DND-41 (cell line): ENCODE results near the gene WHRN.

Source experiments
- ATAC-seq: fragments of 200-7000 bp; cut with Tn5 transposase; 3 replicates; pipeline ENCODE4 v1.9.1; 2021; ENCODE audit warnings: low read depth; ENCODE audit not compliant: insufficient read depth
- DNase-seq: peaks from one replicate; pipeline ENCODE4 v3.0.0-alpha.2; 2020
- H2AFZ ChIP-seq: 2 replicates; pipeline ENCODE4 v1.6.0; 2012; ENCODE audit warnings: low read depth, low read length
- H3K27ac ChIP-seq: 2 replicates; pipeline ENCODE4 v1.5.1; 2012; ENCODE audit warnings: low read length, inconsistent platforms
- H3K27me3 ChIP-seq: fragments of 200-600 bp; sonication (generic); 2 replicates; pipeline ENCODE4 v1.6.0; 2012; ENCODE audit warnings: low read length, mild to moderate bottlenecking, inconsistent platforms; ENCODE audit not compliant: insufficient read depth, poor library complexity
- H3K36me3 ChIP-seq: 2 replicates; pipeline ENCODE4 v1.5.1; 2012; ENCODE audit warnings: low read length, inconsistent platforms; ENCODE audit not compliant: insufficient read depth
- H3K4me1 ChIP-seq: 2 replicates; pipeline ENCODE4 v1.5.1; 2012; ENCODE audit warnings: mild to moderate bottlenecking, low read length; ENCODE audit not compliant: insufficient read depth
- H3K4me2 ChIP-seq: 2 replicates; pipeline ENCODE4 v1.6.0; 2012; ENCODE audit warnings: mild to moderate bottlenecking, moderate library complexity, low read length, inconsistent platforms; ENCODE audit not compliant: insufficient read depth
- H3K4me3 ChIP-seq, 2 experiments: fragments of 200-600 bp in 1 of 2; shearing (Covaris generic) in 1 of 2; 2 replicates each; pipeline ENCODE4 v1.5.1; 2012 to 2016; ENCODE audit warnings: inconsistent platforms in 2 of 2, low read length in 2 of 2, mild to moderate bottlenecking in 2 of 2, low read depth in 1 of 2, moderate library complexity in 1 of 2
- H3K79me2 ChIP-seq: 2 replicates; pipeline ENCODE4 v1.6.0; 2012; ENCODE audit warnings: low read length, inconsistent platforms; ENCODE audit not compliant: insufficient read depth
- H3K9ac ChIP-seq: 2 replicates; pipeline ENCODE4 v1.6.0; 2012; ENCODE audit warnings: low read depth, mild to moderate bottlenecking, inconsistent platforms, low read length, moderate library complexity
- H3K9me3 ChIP-seq: 2 replicates; pipeline ENCODE4 v1.5.1; 2012; ENCODE audit warnings: low read length, moderate library complexity, mild to moderate bottlenecking, inconsistent platforms; ENCODE audit not compliant: insufficient read depth, severe bottlenecking
- H4K20me1 ChIP-seq: 2 replicates; pipeline ENCODE4 v1.6.0; 2012; ENCODE audit warnings: low read length; ENCODE audit not compliant: insufficient read depth
- EZH2 ChIP-seq: IDR thresholded peaks from 3 replicates; pipeline ENCODE4 v1.6.1; 2012; ENCODE audit warnings: borderline replicate concordance, low read depth, mild to moderate bottlenecking, moderate library complexity, low read length, inconsistent platforms; ENCODE audit not compliant: severe bottlenecking
- TF ChIP-seq, protein P1 (sequence below): IDR thresholded peaks from 2 replicates; pipeline ENCODE4 v1.5.1; 2012; ENCODE audit warnings: borderline replicate concordance, low read length, moderate library complexity, mild to moderate bottlenecking; ENCODE audit not compliant: poor library complexity, severe bottlenecking; ENCODE audit errors: extremely low read depth

The WHRN gene

DNA sequence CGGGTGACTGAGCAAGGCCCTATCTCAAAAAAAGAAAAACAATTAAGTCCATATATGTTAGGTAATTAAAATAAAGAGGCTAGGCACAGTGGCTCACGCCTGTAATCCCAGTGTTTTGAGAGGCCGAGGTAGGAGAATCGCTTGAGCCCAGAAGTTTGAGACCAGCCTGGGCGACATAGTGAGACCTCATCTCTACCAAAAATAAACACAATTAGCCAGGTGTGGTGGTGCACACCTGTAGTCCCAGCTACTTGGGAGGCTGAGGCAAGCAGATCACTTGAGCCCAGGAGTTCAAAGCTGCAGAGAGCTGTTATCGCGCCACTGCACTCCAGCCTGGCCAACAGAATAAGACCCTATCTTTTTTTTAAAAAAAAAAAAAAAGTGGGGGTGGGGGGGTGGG lies 12.3 kb downstream of the WHRN start:
- ATAC-seq (no peak), DNase-seq (no peak)
- no peak overlapping the region for H3K27ac ChIP-seq
- H3K4me1 ChIP-seq, result no peaks in the 10 kb centered on the region
- H3K9ac ChIP-seq, result no peak overlapping the region
- no peaks in the 10 kb centered on the region for H3K79me2 ChIP-seq
- no peak overlapping the region for H2AFZ ChIP-seq
- peaks cover 30% of the 10 kb centered on the region for H3K27me3 ChIP-seq
- TF ChIP-seq EZH2, result no peak
- no peaks in the 10 kb centered on the region for H3K36me3 ChIP-seq
- H3K9me3 ChIP-seq, result no peaks in the 10 kb centered on the region
- H3K4me2 ChIP-seq, result no peak overlapping the region
- no peaks in the 10 kb centered on the region; the same call in 1 of the 2 replicates for H4K20me1 ChIP-seq
- no peak overlapping the region for H3K4me3 ChIP-seq

DNA sequence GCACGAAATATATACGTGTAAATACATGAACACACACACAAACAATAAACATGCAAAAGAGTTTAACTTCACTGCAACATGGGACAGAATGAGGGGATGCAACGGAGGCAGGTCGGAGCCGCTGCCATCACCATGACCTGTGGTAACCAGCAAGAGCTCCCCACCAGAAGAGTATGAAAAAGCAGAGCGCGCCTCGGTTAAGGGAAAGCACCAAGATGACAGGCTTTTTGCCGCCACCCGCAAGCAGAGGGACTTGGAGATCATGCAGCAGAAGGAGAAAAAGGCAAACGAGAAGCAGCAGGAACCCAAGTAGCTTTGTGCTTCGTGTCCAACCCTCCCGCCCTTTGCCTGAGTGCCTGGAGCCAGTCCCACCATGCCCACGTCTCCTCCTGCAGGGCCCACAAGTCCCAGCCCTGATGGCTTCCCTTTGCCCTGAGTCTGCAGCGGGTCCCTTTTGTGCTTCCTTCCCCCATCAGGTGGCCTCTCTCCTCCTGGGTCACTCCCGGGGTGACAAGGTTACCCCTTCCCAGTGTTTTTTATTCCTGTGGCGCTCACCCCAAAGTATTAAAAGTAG lies 13.8 kb downstream of the WHRN start:
- DNase-seq (no peak), ATAC-seq (no peak)
- Histone ChIP-seq H2AFZ (no peak overlapping the region), H3K4me1 (no peaks in the 10 kb centered on the region), H3K79me2 (no peaks in the 10 kb centered on the region), H3K36me3 (no peaks in the 10 kb centered on the region), H3K4me3 (no peak overlapping the region), H3K9ac (no peak overlapping the region), H3K27ac (no peak overlapping the region), H3K4me2 (no peak overlapping the region), H4K20me1 (no peaks in the 10 kb centered on the region; the same call in 1 of the 2 replicates), H3K27me3 (peaks cover 24% of the 10 kb centered on the region), H3K9me3 (no peaks in the 10 kb centered on the region)
- TF ChIP-seq, protein P1, sequence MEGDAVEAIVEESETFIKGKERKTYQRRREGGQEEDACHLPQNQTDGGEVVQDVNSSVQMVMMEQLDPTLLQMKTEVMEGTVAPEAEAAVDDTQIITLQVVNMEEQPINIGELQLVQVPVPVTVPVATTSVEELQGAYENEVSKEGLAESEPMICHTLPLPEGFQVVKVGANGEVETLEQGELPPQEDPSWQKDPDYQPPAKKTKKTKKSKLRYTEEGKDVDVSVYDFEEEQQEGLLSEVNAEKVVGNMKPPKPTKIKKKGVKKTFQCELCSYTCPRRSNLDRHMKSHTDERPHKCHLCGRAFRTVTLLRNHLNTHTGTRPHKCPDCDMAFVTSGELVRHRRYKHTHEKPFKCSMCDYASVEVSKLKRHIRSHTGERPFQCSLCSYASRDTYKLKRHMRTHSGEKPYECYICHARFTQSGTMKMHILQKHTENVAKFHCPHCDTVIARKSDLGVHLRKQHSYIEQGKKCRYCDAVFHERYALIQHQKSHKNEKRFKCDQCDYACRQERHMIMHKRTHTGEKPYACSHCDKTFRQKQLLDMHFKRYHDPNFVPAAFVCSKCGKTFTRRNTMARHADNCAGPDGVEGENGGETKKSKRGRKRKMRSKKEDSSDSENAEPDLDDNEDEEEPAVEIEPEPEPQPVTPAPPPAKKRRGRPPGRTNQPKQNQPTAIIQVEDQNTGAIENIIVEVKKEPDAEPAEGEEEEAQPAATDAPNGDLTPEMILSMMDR, result no peak
- no peak for TF ChIP-seq EZH2

DNA sequence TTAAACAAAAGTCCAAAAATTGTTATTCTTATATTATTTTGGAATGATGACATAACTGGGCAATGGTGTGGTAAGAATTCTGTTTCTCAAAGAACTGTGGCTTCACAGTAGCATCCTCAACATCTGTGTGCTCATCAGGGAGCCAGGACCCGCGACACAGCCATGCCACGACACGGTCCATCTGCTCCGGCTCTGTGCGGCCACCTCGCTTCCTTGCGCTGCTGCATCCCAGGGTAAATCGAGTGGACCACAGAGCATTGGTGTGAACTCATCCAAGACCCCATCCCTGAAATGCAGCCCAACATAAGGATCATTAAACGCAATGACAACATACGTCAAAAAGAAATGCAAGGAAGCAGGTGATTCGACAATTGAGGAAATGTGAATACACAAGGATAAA lies 15.3 kb downstream of the WHRN start:
- Histone ChIP-seq H3K79me2 (no peaks in the 10 kb centered on the region), H3K9ac (no peak overlapping the region), H3K4me3 (no peak overlapping the region), H3K9me3 (no peaks in the 10 kb centered on the region), H3K27me3 (peaks cover 10% of the 10 kb centered on the region), H4K20me1 (no peaks in the 10 kb centered on the region; the same call in 1 of the 2 replicates), H3K4me1 (no peaks in the 10 kb centered on the region), H3K4me2 (no peak overlapping the region), H2AFZ (no peak overlapping the region), H3K36me3 (no peaks in the 10 kb centered on the region), H3K27ac (no peak overlapping the region)
- DNase-seq (no peak), ATAC-seq (no peak)
- TF ChIP-seq, protein P1, result no peak
- no peak for TF ChIP-seq EZH2

DNA sequence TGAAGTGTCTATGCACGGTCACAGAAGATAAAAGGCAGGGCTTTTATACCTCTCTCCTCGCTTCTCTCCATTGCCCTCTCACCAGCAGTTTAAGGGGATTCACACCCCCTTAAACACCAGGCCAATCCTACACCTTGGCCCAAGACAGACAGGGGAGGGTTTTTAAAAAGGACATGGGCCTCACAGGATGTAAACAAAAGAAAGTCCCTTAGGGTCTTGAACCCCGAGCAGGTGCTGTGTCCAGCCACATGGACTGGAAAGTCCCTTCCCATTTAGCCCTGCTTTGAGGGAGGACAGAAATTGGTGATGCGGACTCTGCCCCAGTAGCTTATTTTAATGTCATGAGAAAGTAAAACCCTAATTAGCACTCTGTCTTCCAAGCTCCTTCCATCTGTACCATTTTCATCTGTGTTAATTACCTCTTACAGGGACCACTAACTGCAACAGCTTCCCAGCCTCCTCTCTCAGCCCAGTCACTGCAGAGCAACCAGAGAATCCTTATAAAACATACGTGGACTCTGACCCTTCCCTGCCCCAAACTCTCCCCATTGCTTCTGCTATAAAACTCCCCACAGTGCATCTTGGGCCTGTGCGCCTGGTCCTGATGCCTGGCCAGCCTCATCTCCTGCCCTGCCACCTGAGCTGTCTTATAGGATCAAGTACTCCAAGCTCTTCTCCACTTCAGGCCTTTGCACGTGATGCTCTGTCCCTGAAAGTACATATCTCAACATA lies 16.7 kb downstream of the WHRN start:
- no peak for DNase-seq
- Histone ChIP-seq H3K9me3 (no peaks in the 10 kb centered on the region), H2AFZ (no peak overlapping the region), H3K4me2 (no peak overlapping the region), H3K36me3 (no peaks in the 10 kb centered on the region), H4K20me1 (no peaks in the 10 kb centered on the region; the same call in 1 of the 2 replicates), H3K4me1 (no peaks in the 10 kb centered on the region), H3K79me2 (no peaks in the 10 kb centered on the region), H3K27me3 (peaks cover 3% of the 10 kb centered on the region), H3K27ac (no peak overlapping the region), H3K4me3 (no peak overlapping the region), H3K9ac (no peak overlapping the region)
- TF ChIP-seq, protein P1, result no peak
- no peak for TF ChIP-seq EZH2
- ATAC-seq, result no peak
